Measurements from ENCODE around the gene JOSD1.

DNA sequence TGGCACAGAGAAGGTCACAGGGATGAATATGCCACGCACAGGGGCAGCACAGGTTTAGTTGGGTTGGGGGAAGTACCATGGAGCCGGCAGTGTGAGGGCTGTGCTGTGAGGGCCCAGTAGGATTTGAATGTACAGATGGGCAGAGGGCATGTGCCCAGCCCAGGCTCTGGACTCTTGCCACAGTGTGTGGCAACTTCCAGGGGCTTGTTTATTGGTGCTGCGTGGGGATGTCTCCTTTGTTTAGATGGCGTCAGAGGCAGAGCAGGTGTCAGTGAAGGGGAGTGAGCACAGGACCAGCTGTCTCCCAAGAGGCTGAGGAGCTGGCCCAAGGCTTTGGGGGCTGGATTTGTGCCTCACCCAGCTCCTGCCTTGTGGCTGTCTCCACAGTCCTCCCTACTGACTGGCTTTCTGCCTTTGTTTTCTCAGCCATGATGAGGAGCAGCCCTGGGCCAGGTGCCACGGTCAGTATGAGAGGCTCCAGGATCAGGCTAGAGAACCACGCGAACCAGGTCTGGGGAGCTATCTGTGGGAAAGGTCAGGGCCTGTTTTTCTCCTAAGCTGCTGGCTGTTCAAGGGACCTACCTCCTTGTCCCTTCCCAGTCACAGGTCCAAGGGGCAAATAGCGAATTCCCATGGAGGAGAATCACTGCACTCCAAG is 33.1 kb upstream of the JOSD1 start:
- TF ChIP-seq, protein P1, sequence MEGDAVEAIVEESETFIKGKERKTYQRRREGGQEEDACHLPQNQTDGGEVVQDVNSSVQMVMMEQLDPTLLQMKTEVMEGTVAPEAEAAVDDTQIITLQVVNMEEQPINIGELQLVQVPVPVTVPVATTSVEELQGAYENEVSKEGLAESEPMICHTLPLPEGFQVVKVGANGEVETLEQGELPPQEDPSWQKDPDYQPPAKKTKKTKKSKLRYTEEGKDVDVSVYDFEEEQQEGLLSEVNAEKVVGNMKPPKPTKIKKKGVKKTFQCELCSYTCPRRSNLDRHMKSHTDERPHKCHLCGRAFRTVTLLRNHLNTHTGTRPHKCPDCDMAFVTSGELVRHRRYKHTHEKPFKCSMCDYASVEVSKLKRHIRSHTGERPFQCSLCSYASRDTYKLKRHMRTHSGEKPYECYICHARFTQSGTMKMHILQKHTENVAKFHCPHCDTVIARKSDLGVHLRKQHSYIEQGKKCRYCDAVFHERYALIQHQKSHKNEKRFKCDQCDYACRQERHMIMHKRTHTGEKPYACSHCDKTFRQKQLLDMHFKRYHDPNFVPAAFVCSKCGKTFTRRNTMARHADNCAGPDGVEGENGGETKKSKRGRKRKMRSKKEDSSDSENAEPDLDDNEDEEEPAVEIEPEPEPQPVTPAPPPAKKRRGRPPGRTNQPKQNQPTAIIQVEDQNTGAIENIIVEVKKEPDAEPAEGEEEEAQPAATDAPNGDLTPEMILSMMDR (IDR thresholded peaks at IDR 0.05): no peak
- no peak for TF ChIP-seq POLR2A (IDR thresholded peaks at IDR 0.05)
- no peak for TF ChIP-seq POLR2AphosphoS5 (IDR thresholded peaks at IDR 0.05)

Measured in breast epithelium (tissue), 3 donors.